Stimulated activated CD4-positive, alpha-beta T cell treated with anti-CD3 and anti-CD28 coated beads, TNF-alpha, amount 100 ng/mL, for 24 hours (primary cell): ENCODE data around the gene NTRK2.
A peak's percentile ranks its signal among the peaks of the same experiment; 100 is the strongest.

Experiments
- DNase-seq, 3 experiments: peaks; one replicate each; pipeline ENCODE4 v3.0.0-alpha.2; 2020; ENCODE audit warnings: low read depth in 3 of 3

Gene NTRK2

GRCh38 chr9:84937581-84937980 lies 268.1 kb downstream of the NTRK2 start:
- DNase-seq: no peak

- DNase-seq: no peak
Observed at GRCh38 chr9:84939774-84940173, 270.2 kb downstream of the NTRK2 start.

- DNase-seq: no peak
Observed at GRCh38 chr9:84940294-84940693, 270.8 kb downstream of the NTRK2 start.

DNA sequence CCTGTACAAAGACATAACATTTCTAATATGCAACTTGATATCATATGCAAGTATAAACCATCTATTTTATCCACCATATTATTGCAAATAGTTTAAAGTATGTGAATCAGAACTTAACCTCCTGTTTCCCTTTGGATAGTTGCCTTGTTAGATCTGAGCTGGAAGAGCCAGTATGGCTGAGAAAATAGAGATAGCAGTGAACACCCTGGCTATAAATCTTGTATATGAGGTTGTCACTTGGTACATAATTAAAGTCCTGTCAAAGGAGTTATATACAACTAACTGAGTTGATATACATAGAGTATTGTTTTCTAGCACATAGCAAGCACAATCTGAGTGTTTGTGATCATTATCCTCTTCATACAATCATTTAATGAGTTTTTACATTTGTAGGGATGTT lies 272.3 kb downstream of the NTRK2 start:
- DNase-seq: no peak

DNA sequence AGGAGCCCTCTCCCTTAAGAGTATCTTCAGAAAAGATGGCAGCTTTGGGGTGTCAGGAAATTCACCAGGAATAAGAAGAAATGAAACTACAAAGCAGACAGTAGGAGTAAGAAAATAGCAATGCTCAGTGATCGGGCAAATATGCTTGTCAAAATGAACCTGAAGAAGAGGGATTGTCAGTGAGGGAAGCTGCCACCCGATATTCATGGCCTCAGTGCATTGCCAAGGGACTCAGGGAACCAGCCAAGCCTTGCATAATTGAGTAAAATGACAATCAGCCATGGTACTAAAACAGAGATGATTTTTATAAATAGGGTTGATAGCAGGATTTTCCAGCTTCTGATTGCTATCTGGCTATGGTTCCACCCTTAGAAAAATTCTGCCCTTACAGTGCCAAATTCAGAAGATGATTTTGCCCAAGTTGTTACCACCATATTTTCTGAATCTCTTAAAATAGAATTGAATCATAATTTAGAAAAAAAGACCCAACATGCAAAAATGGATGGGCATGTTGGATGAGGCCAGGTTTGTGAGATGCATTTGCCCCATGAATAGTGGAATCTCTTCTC lies 274.0 kb downstream of the NTRK2 start:
- no peak for DNase-seq

DNA sequence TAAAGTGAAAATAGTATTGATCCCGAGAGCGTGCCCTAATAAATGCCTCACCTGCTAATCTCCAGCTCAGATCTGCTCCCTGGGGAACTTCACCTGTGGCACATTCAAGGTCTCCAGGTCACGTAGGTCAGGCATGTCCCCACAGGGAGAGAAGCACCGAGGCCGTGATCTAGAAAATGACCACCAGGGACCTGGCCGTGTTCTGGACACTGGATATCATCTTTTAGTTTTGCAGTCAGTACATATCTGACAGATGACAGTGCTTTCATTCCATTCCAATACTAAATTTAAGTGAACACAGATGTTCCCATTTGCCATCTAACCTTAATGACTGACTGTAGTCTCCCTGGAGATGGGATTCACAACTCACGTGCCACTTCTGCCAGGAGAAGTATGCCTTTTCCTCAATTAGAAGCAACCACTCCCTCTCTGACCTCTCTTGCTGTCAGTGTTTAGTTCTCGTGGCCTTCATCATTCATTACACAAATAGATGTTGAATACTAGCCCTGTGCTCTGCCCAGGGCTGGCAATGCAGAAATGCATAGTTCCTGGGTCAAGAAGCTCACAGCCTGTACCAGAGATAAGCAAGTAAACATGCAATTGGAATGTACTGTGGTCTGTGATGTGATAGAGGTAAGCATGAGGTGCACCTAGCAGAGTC lies 276.5 kb downstream of the NTRK2 start:
- DNase-seq: no peak

GRCh38 chr9:84947412-84947972 lies 278.0 kb downstream of the NTRK2 start:
- no peak for DNase-seq

- no peak for DNase-seq
Observed at GRCh38 chr9:84949258-84949657, 279.7 kb downstream of the NTRK2 start.

DNA sequence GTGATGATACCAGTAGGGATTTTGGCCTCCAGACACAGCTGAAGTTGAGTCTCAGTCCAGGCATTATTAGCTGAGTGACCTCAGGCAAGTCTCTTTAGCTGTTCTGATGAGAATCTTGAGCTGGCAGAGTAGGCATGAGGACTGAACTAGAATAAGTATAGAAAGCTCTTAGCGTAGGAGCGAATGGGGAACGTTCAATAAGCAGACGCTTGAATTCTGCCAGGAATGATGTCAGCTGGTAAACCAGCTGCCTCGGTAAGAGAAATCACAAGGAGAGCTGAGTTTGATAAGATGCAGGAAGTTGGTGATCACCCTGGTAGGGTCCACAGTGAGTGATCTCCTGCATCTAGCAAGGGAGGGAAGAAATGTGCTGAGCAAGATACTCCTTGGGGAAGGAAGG lies 280.4 kb downstream of the NTRK2 start:
- DNase-seq: no peak

DNA sequence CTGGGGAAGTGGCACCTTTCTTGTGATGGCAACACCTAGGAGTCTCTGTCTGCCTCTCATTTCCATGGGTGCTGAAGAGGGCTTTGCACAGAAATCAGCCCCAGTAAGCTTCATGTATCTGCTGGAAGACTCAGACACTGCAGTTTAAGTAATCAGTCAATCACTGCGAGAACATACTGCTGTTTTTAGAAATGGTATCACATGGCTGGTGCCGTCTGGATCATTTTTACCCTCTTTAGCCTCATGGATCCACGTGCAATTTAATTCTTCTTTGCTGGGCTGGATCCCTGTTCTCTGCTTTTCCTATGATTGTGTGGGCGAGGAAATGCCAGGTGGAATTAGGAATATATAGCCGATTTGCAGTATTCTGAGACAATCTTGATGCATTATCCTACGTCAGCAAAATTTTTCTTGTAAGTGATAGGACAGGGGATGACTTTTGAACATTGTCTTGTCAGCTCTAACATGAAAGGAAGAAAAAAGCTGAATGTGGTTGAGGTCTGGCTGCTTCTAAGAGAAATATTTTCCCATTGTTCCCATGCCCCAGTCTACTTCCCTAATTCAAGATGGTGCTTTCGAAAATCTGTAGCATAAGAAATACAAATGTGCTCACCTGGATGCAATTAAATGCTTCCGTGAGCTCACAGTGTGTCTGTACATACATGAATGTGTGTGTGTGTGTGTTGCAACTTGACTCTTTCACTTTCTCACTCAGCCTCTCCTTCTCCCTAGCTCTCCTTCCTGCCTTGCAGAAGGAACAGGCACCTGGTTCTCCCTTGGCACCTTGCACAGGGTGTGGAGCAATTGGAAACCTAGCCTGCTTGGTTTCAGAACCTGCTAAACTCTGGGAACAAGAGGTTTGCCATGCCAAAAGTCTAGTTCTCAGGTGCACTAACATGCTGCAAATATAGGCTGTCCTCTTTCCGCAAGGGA lies 281.6 kb downstream of the NTRK2 start:
- DNase-seq: no peak

DNA sequence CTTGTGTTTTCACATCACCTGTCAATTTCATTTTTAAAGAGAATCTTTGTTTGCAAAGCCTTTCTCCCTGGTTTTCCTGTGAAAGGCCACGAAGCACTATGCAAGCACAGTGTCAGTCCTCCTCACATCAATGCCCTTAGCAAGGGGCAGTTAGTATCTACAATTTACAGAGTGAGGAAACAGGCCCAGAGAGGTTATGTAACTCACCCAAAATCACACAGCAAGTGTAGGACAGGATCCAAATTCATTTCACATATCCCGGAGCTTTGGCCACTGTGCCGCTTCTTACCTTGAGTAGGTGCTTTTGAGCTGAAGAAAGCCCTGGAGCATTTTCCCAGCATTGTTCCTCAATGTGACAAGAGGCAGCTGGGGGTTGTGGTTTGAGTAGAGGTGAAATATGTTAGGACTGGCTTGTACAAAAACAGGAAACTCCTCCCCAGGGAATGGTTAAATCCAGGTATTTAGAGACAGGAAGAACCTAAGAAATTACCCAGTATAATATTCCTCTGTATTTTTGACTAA lies 283.8 kb downstream of the NTRK2 start:
- DNase-seq: no peak

DNA sequence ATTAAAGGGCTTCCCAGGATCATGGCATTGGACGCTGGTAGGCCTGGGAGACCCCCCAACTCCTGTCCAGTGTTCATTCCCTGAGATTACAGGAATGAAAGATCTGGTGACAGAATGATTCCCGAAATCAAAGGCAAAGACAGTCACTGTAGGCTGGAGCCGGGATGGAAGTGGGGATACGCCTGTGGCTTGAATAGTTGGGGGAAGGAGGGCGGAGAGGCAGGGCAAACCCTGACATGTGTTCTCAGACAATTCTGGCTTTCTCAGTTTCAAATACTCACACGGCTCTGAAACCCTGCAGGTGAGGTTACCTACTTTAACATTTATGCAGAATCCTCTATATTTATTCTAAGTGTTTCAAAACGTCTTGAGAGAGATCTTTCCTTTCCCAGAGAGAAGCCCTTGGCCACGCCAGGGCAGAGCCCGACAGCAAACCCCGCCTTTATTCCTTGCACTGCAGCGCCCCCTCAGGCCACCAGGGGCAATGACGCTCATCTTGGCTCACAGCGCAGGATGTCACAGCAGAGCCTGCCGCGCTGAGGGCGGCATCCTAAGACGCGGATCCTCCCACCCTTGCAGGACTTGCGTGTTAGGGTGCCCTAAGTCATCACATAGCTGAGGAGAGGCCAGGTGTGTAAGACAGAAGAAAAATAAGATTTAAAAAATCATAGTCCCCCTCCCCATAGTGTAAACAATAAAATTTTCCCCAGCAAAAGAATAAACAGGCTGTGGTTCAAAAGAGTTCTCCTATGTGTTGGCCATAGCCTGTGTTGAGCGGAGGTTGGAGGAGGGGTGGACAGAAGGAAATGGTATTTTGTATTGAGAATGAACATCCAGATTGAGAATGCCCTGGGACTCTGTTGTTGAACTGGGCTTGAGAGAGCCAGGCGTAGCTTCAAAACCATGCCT lies 284.5 kb downstream of the NTRK2 start:
- peak in 2 of 3 experiments; percentile 0 to 46 for DNase-seq

- no peak for DNase-seq
Observed at GRCh38 chr9:84955155-84955554, 285.6 kb downstream of the NTRK2 start.

GRCh38 chr9:84955971-84956370 lies 286.4 kb downstream of the NTRK2 start:
- DNase-seq: no peak

GRCh38 chr9:84959339-84959738 lies 289.8 kb downstream of the NTRK2 start:
- no peak for DNase-seq

GRCh38 chr9:84966876-84967830 lies 297.6 kb downstream of the NTRK2 start:
- DNase-seq: no peak

DNA sequence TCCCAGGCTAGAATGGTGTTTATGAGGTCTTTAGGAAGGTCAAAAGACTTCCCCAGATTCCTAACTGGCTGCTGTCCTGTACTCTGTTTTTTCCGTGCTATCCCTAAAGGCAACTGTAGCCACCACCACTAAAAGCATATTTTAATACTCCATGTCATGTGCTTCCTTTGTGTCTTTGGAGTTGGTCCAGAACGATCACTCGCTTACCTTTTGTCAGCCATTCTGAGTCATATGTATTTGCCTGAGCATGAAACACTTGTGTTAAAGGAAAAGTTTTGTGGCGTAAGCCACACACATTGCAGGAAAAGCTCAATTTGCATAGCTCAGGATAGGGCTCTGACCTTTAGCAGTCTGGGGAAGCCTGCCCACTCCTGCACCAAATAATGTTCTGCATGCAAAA lies 299.6 kb downstream of the NTRK2 start:
- DNase-seq: no peak

GRCh38 chr9:84969736-84970135 lies 300.2 kb downstream of the NTRK2 start:
- no peak for DNase-seq

DNA sequence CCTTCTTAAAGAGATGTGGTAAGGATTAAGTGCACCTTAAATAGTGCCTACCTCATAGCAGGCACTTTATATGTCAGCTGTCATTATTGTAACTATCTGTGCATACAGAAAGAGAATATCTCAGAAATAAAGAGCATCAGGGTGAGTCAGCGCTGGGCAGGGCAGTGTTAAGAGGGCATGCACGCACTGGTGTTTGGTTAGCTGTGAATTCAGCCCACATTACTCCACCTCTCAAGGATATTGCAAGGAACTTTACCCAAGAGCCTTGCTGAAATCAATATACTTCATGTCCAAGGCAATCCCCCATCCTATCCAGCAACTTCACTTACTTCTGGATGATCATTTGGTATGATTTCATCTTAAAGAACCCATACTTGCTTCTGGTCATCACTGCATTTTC lies 300.9 kb downstream of the NTRK2 start:
- DNase-seq: no peak

DNA sequence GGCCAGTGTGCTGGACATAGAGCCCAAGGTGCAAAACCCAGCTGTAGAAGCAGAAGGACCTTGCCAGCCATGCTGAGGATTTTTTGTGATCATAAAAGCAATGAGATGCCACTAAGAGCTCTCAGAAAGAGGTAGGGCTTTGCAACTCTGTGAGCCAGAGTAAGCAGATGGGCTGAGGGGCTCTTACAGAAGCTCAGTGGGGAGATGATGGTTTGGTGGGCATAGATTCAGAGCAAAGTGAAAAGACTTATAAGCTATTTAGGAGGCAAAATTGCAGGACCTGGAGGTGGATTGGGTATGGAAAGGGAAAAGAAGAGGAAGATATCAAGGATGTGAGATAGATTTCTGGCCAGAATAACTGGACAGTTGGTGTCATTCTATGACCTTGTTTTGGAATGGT lies 302.0 kb downstream of the NTRK2 start:
- no peak for DNase-seq
